IMR-90 (cell line): Measurements from ENCODE around the gene DNAJA4. TPM values are rescaled to one million over a fixed set of nuclear protein-coding genes. Genes with fewer than 3 reads are reported as not detected.

Experiments
- ATAC-seq: fragments of 200-7000 bp; cut with Tn5 transposase; 2 replicates; pipeline ENCODE4 v1.9.1; 2020; ENCODE audit warnings: low read depth, mild to moderate bottlenecking, moderate library complexity
- BruUV-seq: library from RNA; stranded (reverse); fragments of 400-500 nt; replicated peaks from 2 replicates; lab custom pipeline; 2021; lab: Mats Ljungman, UMichigan
- CTCF ChIA-PET: fragments of 300-600 bp; formaldehyde crosslinking; extraction: SDS; loops from one replicate; lab custom pipeline; 2021; ENCODE audit warnings: antibody characterized with exemption; lab: Yijun Ruan, JAX
- POLR2A ChIA-PET: fragments of 300-600 bp; sonication (Branson Sonifier 250); formaldehyde crosslinking; loops from one replicate; lab custom pipeline; 2022; ENCODE audit warnings: antibody characterized with exemption; ENCODE audit not compliant: unreplicated experiment; lab: Charles Lee
- DNase-seq: peaks from one replicate; pipeline ENCODE4 v3.0.0; 2013
- H2AFZ ChIP-seq: replicated peaks from 2 replicates; pipeline ENCODE3; 2013; ENCODE audit warnings: low read length, mild to moderate bottlenecking; ENCODE audit not compliant: poor library complexity
- H2AK5ac ChIP-seq: 2 replicates; pipeline ENCODE4 v1.6.1; 2013; ENCODE audit warnings: low read depth, low read length, inconsistent platforms
- H2AK9ac ChIP-seq: replicated peaks from 2 replicates; pipeline ENCODE3; 2013; ENCODE audit warnings: mild to moderate bottlenecking, low read depth, low read length, moderate library complexity; ENCODE audit not compliant: poor library complexity
- H2BK120ac ChIP-seq: 2 replicates; pipeline ENCODE4 v1.6.1; 2013; ENCODE audit warnings: low read depth, low read length, inconsistent platforms
- H2BK15ac ChIP-seq: 3 replicates; pipeline ENCODE4 v1.6.1; 2013; ENCODE audit warnings: low read depth, low read length, inconsistent platforms
- H2BK20ac ChIP-seq: 2 replicates; pipeline ENCODE4 v1.6.1; 2013; ENCODE audit warnings: low read depth, mild to moderate bottlenecking, inconsistent platforms, low read length, moderate library complexity
- H2BK5ac ChIP-seq: 2 replicates; pipeline ENCODE4 v1.6.1; 2013; ENCODE audit warnings: mild to moderate bottlenecking, low read depth, low read length, inconsistent platforms; ENCODE audit not compliant: poor library complexity, severe bottlenecking
- H3K14ac ChIP-seq: replicated peaks from 2 replicates; pipeline ENCODE4 v1.6.1; 2013; ENCODE audit warnings: low read depth, low read length, inconsistent platforms
- H3K18ac ChIP-seq: 2 replicates; pipeline ENCODE4 v1.6.1; 2013; ENCODE audit warnings: low read depth, low read length, control low read depth
- H3K23ac ChIP-seq: 2 replicates; pipeline ENCODE4 v1.6.1; 2013; ENCODE audit warnings: low read depth, low read length, inconsistent platforms
- H3K27ac ChIP-seq: 2 replicates; pipeline ENCODE4 v1.5.1; 2013; ENCODE audit warnings: mild to moderate bottlenecking, control low read depth, low read length; ENCODE audit not compliant: insufficient read depth
- H3K27me3 ChIP-seq: 2 replicates; pipeline ENCODE4 v1.6.1; 2013; ENCODE audit warnings: low read length; ENCODE audit not compliant: control insufficient read depth, insufficient read depth
- H3K36me3 ChIP-seq: 2 replicates; pipeline ENCODE4 v1.6.1; 2013; ENCODE audit warnings: low read length, mixed read lengths; ENCODE audit not compliant: control insufficient read depth, insufficient read depth
- H3K4ac ChIP-seq: 2 replicates; pipeline ENCODE4 v1.6.1; 2013; ENCODE audit warnings: low read depth, low read length, inconsistent platforms
- H3K4me1 ChIP-seq: 2 replicates; pipeline ENCODE4 v1.6.1; 2013; ENCODE audit warnings: low read length, mixed read lengths; ENCODE audit not compliant: control insufficient read depth, insufficient read depth
- H3K4me2 ChIP-seq: 2 replicates; pipeline ENCODE4 v1.6.1; 2013; ENCODE audit warnings: low read depth, mild to moderate bottlenecking, control low read depth, low read length, moderate library complexity
- H3K4me3 ChIP-seq: 2 replicates; pipeline ENCODE4 v1.5.1; 2013; ENCODE audit warnings: low read depth, mild to moderate bottlenecking, control low read depth, low read length, moderate library complexity; ENCODE audit not compliant: insufficient read depth
- H3K56ac ChIP-seq: 2 replicates; pipeline ENCODE4 v1.6.1; 2013; ENCODE audit warnings: low read length, inconsistent platforms; ENCODE audit not compliant: insufficient read depth; ENCODE audit errors: extremely low read depth
- H3K79me1 ChIP-seq, 2 experiments: 2 replicates each; pipeline ENCODE4 v1.6.1; 2013; ENCODE audit warnings: low read length in 2 of 2, inconsistent platforms in 1 of 2, low read depth in 1 of 2
- H3K9ac ChIP-seq: 2 replicates; pipeline ENCODE4 v1.6.1; 2013; ENCODE audit warnings: low read depth, low read length, control low read depth
- H3K9me1 ChIP-seq: 2 replicates; pipeline ENCODE4 v1.6.1; 2013; ENCODE audit warnings: low read length, inconsistent platforms; ENCODE audit not compliant: insufficient read depth
- H3K9me3 ChIP-seq: 2 replicates; pipeline ENCODE4 v1.6.1; 2013; ENCODE audit warnings: low read length; ENCODE audit not compliant: control insufficient read depth, insufficient read depth
- H4K20me1 ChIP-seq: 2 replicates; pipeline ENCODE4 v1.6.1; 2013; ENCODE audit warnings: low read length, inconsistent platforms; ENCODE audit not compliant: insufficient read depth
- H4K5ac ChIP-seq: 2 replicates; pipeline ENCODE4 v1.6.1; 2013; ENCODE audit warnings: mild to moderate bottlenecking, low read depth, low read length, control low read depth
- H4K8ac ChIP-seq, 2 experiments: 2 replicates each; pipeline ENCODE4 v1.6.1; 2013; ENCODE audit warnings: low read depth in 2 of 2, low read length in 2 of 2, control low read depth in 1 of 2, inconsistent platforms in 1 of 2
- H4K91ac ChIP-seq: 2 replicates; pipeline ENCODE4 v1.6.1; 2013; ENCODE audit warnings: low read depth, low read length, inconsistent platforms; ENCODE audit not compliant: insufficient read depth
- CEBPB ChIP-seq: IDR thresholded peaks from 2 replicates; pipeline ENCODE4 v1.6.1; 2012; ENCODE audit warnings: low read depth, low read length, improper control_type of control experiment
- CHD1 ChIP-seq: IDR thresholded peaks from 2 replicates; pipeline ENCODE4 v1.6.1; 2012; ENCODE audit warnings: low read depth, low read length, improper control_type of control experiment
- WGBS, 2 experiments: methylation state at CpG; one replicate each; pipeline versions ENCODE4 v1.1.5 to v1.1.7; 2013; ENCODE audit warnings: missing lambda C conversion rate in 2 of 2; ENCODE audit not compliant: insufficient read length in 1 of 2; ENCODE audit errors: extremely low coverage in 2 of 2; 5-methylcytosine and 5-hydroxymethylcytosine counted together
- dilution Hi-C: fragments of 300-500 bp; cut with HindIII; formaldehyde crosslinking; loops from one replicate; pipeline ENCODE4 v1.14.3; 2018; ENCODE audit warnings: low sequenced_read_pairs; ENCODE audit not compliant: unreplicated experiment
- in situ Hi-C: fragments of 300-500 bp; cut with MboI; formaldehyde crosslinking; loops from 3 replicates; pipeline ENCODE4 v1.14.3; 2019; ENCODE audit warnings: low sequenced_read_pairs, inconsistent platforms, mixed read lengths
- intact Hi-C: fragments of 100-400 bp; cut with micrococcal nuclease; formaldehyde crosslinking; loops from 2 replicates; pipeline ENCODE4 v1.10.0; 2022
- polyA plus RNA-seq, 3 experiments: library from polyadenylated mRNA; depleted of rRNA; stranded (reverse); fragments of >200 nt; gene quantifications; 2 replicates each; pipeline ENCODE4 v1.2.3, GENCODE V29; 2012; ENCODE audit warnings: low replicate concordance in 1 of 3
- total RNA-seq: library from RNA; depleted of rRNA; stranded (reverse); fragments of >200 nt; gene quantifications from 2 replicates; pipeline ENCODE4 v1.2.3, GENCODE V29; 2012
- TF ChIP-seq, protein P1 (sequence below): fragments of 150-350 bp; IDR thresholded peaks from 2 replicates; pipeline ENCODE4 v1.6.1; 2017; ENCODE audit warnings: mild to moderate bottlenecking, antibody characterized with exemption, low read length, low read depth
- TF ChIP-seq, protein P2 (sequence below): conservative IDR thresholded peaks from 2 replicates; pipeline ENCODE4 v1.5.1; 2012; ENCODE audit warnings: mild to moderate bottlenecking, low read depth, low read length, improper control_type of control experiment

DNAJA4 gene
- total and polyA plus RNA-seq, 2 of the 4 experiments (the other 2 are of a cell fraction): 0.18 to 0.32 TPM

DNA sequence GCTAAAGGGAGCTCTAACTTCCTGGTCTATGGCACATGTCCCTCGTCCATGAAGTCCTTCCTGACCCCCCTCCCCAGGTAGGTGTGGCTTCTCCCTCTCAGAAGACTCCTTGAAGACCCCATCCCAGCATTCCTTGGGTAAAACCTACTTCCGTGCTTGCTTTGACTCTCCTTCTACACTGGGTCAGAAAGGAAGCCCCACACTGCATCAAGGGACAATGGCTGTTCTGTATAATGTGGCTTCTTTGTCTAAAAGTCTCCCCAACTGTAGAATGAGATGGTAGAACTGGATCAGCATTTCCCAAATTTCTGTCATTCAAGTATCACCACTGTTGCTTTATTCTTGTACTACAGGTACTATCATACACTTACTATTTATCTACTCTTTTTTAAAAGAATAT is 3.9 kb upstream of the DNAJA4 start:
- Histone ChIP-seq H2AK9ac (no peak overlapping the region), H3K4me3 (no peak overlapping the region), H3K79me1 (no peaks in the 10 kb centered on the region), H4K91ac (no peak overlapping the region), H4K5ac (no peak overlapping the region), H3K9me1 (no peaks in the 10 kb centered on the region), H3K18ac (no peak overlapping the region), H3K36me3 (no peaks in the 10 kb centered on the region), H2BK15ac (no peak overlapping the region), H3K4me2 (no peak overlapping the region), H2AK5ac (no peak overlapping the region), H3K23ac (no peak overlapping the region; the same call in 1 of the 2 replicates), H2BK120ac (no peak overlapping the region), H2BK20ac (no peak overlapping the region), H2BK5ac (no peak overlapping the region), H2AFZ (peak overlapping the region; percentile 8), H3K27me3 (peaks cover 30% of the 10 kb centered on the region), H4K20me1 (no peaks in the 10 kb centered on the region), H3K14ac (no peak overlapping the region), H3K4me1 (peaks cover 3% of the 10 kb centered on the region), H3K9ac (no peak overlapping the region), H3K56ac (no peak overlapping the region), H3K27ac (no peak overlapping the region), H3K9me3 (no peaks in the 10 kb centered on the region), H4K8ac (no peak overlapping the region), H3K4ac (no peak overlapping the region)
- in situ Hi-C loops: no loop called here
- no CpG with 5 or more reads among the region's 2 CpGs for WGBS, 2 experiments
- ChIA-PET POLR2A (no interaction called here), CTCF (interaction anchor here (0.7 kb wide), 1 partner anchor 1167 kb away, joined by 4 read pairs; no protein-coding TSS in a partner anchor)
- TF ChIP-seq, protein P1, sequence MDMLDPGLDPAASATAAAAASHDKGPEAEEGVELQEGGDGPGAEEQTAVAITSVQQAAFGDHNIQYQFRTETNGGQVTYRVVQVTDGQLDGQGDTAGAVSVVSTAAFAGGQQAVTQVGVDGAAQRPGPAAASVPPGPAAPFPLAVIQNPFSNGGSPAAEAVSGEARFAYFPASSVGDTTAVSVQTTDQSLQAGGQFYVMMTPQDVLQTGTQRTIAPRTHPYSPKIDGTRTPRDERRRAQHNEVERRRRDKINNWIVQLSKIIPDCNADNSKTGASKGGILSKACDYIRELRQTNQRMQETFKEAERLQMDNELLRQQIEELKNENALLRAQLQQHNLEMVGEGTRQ: no peak
- TF ChIP-seq, protein P2, sequence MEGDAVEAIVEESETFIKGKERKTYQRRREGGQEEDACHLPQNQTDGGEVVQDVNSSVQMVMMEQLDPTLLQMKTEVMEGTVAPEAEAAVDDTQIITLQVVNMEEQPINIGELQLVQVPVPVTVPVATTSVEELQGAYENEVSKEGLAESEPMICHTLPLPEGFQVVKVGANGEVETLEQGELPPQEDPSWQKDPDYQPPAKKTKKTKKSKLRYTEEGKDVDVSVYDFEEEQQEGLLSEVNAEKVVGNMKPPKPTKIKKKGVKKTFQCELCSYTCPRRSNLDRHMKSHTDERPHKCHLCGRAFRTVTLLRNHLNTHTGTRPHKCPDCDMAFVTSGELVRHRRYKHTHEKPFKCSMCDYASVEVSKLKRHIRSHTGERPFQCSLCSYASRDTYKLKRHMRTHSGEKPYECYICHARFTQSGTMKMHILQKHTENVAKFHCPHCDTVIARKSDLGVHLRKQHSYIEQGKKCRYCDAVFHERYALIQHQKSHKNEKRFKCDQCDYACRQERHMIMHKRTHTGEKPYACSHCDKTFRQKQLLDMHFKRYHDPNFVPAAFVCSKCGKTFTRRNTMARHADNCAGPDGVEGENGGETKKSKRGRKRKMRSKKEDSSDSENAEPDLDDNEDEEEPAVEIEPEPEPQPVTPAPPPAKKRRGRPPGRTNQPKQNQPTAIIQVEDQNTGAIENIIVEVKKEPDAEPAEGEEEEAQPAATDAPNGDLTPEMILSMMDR: no peak
- TF ChIP-seq CEBPB (no peak), CHD1 (no peak)
- intact Hi-C loops: no loop called here
- dilution Hi-C loops: no loop called here
- no TSS peak for BruUV-seq
- DNase-seq (no peak), ATAC-seq (no peak)
